ENCODE measurements around the gene NLGN1.

The NLGN1 gene

DNA sequence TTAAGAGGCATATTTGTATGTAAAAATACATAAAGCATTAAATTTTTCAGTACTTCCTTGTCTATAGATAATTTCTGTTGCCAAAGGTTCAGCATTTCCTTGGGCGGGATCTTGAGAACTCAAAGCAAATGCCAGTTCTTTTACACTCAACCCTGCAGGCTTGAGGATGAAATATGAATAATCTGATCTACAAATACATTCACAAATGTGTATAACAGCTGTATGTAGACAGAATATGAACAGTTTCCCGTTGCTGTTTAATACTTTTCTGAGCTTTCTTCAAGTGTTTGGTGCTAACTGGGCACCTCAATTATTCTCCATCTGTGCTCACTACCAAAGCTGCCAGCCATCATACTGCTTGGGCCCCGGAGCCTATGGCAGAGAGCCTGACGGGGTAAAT, 661.3 kb downstream of the NLGN1 start:
- H3K4me3 ChIP-seq (ENCODE audit: low read depth, low read length) = no peak overlapping the region

DNA sequence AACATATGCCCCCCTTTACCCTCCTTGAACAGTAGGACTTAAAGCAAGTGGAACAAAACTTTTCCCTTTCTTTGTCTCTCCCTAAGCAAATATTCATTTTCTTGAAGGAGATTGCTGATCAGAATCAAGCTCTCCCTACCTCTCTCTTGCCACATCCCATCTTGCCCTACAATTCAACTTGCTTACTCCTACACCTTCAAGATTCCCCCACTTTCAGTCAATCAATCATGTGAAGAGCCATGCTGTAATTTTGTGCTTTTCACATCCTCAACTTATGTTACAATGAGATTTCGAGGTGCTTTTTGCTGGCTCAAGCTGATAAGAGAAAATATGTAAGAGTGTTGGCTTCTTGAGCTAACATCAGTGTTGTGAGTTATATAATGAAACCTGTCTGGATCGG, 662.9 kb downstream of the NLGN1 start:
- no peak overlapping the region for H3K4me3 ChIP-seq (ENCODE audit: low read depth, low read length)

DNA sequence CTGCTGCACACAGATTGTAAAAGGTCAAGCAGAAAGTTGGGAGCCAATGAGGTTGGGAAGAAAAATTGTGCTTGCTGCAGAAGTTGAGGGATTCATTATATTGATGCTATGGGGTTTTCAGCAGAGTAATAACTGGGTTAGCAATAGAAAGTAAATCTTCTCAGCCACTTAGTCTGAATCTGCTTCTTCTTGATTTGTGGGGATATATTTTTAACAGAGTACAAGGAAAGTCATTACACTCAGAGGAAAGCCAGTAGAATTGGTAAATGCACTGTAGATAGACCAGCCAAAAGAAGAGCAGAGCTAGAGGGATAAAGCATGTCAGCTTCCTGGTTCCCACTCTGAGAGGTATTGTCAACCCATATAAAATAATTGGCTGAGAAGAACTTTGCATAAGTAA, 663.6 kb downstream of the NLGN1 start:
- H3K4me3 ChIP-seq (ENCODE audit: low read depth, low read length) = no peak overlapping the region

DNA sequence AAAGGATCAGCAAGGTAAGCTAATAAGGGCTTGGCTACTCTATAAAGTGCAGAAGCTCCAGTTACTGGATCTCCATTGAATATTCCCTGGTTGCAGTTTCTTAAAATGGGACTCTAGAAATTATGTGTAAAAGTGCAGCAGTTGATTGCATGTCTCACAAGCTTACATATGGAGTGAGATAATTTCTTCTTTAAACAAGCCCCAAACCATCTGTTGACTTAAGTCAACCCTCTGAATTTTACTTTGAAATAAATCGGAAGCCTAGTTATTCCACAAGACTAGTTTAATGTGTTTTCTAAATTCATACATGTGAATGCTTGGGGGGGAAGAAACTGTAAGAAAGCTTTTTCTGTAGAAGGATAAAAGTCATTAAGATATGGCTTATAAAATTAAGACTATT, 664.2 kb downstream of the NLGN1 start:
- no peak overlapping the region for H3K4me3 ChIP-seq (ENCODE audit: low read depth, low read length)

DNA sequence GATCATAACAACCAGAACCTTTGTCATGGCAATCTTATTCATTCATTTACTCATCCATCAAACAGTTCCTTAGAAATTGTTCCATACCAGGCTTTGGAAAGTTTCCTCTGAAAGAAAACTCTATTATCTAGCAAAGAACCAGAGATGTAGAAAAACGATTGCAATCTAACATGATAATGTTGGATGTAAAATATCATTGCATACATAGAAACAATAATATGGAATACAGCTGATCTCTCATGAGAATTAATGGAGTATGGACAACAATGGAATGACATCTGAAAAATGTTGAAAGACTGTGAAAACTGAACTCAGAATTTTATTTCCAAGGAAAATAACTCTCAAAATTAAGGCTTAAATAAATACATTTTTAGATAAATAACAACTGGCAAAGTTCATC, 665.4 kb downstream of the NLGN1 start:
- no peak overlapping the region for H3K4me3 ChIP-seq (ENCODE audit: low read depth, low read length)

DNA sequence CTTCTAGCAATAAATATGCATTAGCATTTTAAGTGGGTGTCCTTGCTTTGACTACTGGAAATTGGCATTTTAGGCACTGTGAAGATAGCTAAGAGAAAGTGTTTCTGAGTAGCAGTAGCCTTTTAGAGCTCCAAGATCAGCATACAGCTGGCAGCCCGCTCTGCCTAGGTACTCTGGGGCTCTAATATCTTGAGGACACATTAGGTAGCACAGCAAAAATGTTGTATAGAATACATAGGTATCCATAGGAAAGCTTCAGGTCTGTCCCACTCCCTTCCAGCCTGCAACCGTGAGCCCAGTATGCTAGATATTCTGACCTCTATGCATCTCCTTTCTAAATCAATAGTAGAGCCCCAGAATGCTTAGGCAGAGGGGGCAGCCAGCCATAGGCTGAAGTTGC, 670.5 kb downstream of the NLGN1 start:
- no peak overlapping the region for H3K4me3 ChIP-seq (ENCODE audit: low read depth, low read length)

DNA sequence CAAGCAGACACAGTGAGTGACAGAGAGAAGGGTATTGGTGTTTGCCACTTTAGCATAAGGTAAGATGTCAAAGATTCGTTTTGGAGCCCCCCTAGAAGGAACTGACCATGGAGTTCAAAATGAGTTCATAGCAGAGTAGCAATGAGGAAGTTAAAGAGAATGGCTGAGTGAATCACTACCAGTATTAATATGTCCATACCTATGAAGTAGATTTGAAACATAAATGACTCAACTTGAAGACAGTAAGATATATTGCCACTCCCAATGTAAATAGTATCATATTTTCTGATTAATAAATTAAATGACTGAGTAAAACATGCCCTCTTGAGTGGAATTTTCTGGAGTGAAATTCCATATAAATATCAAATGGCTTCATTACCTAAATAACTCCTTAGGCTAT, 675.1 kb downstream of the NLGN1 start:
- H3K4me3 ChIP-seq (ENCODE audit: low read depth, low read length) = no peak overlapping the region

DNA sequence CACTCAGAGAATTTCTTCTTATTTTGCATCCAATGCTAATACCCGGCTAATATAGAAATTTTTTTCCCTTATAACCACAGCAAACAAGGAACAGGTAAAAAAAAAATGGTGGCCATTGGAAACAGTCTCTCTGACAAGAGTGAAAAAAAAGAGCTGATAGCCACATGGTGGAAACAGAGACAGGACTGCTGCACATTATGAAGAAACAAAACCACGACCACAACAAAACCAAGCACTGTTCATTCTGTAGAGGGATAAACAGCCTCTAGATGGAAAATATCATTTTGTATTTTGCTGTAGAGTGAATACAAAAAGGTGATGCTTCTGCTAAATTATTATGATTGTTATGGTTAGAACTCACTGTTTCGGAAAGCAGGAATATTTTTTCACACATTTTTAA, 686.2 kb downstream of the NLGN1 start:
- no peak overlapping the region for H3K4me3 ChIP-seq (ENCODE audit: low read depth, low read length)

DNA sequence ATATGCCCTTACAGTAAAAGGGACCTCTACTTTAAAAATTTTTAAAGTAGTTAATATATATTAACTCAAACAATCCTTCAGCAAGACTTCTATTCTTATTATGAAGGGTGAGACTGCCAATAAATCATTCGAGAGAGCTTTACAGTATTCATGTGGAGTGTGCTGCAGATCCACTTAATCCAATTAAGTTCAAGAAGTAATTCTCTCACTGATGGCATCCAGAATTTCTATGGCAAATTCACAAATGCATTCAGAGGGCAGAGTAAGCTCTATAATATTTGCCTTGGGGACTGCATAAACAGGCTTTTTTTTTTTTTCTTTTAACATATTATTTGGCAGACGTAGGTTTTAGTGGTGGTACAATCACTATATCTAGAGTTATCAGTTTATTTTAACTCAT, 692.0 kb downstream of the NLGN1 start:
- no peak overlapping the region for H3K4me3 ChIP-seq (ENCODE audit: low read depth, low read length)

DNA sequence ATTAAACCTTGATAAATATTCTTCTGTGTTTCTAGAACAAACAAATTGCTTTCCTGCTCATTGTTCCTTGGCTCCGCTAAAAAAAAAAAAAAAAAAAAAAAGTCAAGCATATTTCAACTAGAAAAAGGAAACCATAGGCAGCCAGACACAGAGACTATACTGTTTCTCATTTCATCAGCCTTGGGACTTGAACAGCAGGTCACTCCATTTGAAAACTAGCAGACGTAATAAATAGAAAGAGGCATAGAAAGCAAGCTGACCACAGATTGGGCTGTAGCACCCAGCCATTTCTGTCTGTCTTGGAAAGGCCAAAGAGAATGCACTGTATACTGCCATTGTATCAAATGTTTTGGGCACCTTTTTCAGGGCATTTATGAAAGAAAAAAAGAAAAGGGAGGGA, 697.1 kb downstream of the NLGN1 start:
- H3K4me3 ChIP-seq (ENCODE audit: low read depth, low read length) = no peak overlapping the region

DNA sequence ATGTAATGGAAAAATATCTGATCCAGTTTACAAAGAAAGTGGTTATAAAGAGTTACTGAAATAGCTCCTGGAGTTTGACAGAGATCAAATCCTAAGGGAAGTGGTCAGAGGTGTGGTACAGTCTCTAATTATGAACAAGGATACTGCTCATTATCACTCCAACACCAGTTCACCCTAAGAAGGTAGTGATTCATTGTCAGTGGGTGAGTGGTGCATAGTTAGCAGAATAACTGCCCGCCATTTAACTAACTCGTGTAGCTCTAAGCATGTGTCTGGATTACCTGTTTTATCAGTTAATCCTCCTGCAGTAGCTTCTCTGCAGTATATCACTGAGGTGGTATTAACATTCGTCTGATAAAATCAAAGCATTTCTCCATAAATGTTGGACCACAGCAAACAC, 700.1 kb downstream of the NLGN1 start:
- H3K4me3 ChIP-seq (ENCODE audit: low read depth, low read length) = no peak overlapping the region

DNA sequence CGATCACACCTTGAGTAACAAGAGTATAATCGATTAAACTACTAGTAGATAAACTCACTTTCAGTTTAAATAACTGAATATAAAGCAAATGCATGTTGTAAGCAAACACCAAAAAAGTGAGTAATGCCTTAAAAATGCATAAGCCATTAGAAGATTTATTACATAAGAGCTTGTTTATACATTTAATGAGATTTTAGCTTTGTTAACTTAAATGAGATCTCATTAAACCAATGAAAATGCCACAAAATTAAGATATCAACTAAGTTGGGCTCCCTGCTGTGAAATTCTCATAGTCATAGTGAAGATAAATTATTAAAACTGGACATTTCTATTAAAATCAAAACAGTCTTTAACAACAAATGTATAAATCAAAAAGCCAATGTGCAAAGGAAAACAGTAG, 701.2 kb downstream of the NLGN1 start:
- H3K4me3 ChIP-seq (ENCODE audit: low read depth, low read length) = no peak overlapping the region

DNA sequence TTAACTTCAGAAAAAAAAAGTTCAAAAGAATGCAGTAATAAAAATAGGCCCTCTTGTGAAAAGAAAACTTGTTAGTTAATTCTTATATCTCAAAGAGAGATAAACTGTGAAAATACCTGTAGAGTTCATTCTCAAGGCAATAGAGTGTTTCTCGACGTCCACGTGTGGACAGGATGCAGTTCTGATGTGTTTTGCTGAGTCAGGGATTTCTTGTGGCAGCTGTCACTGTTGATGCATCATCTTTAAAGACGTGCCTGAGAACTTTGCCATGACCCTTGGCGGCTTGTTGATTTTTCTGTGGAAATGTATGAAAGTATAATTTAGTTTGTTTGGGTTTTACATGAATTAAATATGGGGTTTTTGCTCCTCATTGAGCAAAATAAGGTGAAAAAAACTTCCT, 702.2 kb downstream of the NLGN1 start:
- H3K4me3 ChIP-seq (ENCODE audit: low read depth, low read length) = no peak overlapping the region

DNA sequence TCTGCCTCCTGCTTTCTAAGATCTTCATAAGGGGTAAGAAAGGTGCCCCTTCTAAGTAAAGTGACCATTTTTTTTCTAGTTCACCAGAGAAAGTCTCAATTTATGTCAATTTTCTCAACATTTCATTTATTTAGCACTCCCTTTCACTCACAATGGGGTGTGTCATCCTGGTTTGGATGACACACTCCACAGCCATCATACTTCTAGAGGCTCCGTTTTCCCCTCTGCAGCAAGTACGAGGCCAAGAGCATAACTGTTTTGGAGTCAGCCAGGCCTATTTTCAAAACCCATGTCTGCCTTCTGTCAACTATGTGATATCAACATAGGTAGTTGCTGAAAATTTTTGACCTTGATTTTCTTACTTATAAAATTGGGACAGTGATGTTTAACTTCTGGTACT, 703.2 kb downstream of the NLGN1 start:
- no peak overlapping the region for H3K4me3 ChIP-seq (ENCODE audit: low read depth, low read length)

DNA sequence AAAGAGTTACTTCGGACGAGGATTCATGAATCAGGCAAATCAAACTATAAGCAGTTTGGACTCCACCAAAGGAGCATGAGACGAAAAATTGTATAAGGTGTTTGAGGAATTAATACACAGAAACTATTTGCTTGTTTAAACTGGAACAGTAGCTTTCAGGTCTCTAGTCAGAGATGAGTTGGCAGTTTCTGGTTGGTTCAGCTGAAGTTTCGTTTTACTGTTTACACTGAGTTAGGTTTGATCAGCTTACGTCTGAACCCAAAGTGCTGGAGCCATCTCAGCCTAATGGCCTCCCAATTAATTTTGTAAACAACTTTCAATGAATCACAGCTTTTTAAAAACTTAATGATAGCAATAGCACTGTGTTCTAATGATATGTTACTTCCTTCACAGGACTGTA, 703.7 kb downstream of the NLGN1 start:
- no peak overlapping the region for H3K4me3 ChIP-seq (ENCODE audit: low read depth, low read length)

DNA sequence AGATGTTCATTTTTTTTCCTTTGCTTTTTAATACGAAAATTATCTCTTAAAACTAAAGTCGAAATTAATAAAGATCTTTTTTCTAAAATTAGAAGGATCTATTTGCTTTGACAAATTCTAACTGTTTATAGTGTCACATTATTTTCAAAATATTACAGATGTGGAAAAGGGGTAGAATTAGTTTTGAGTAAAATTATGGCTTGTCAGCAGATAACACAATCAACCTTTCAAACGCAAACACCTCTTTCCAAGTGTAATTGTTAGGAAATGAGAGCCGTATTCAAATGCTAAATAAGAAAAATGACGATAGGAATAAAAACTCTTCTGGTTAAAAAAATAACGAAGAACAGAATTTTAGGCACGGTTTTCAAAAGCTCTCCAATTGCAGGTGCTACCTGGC, 704.7 kb downstream of the NLGN1 start:
- no peak overlapping the region for H3K4me3 ChIP-seq (ENCODE audit: low read depth, low read length)

DNA sequence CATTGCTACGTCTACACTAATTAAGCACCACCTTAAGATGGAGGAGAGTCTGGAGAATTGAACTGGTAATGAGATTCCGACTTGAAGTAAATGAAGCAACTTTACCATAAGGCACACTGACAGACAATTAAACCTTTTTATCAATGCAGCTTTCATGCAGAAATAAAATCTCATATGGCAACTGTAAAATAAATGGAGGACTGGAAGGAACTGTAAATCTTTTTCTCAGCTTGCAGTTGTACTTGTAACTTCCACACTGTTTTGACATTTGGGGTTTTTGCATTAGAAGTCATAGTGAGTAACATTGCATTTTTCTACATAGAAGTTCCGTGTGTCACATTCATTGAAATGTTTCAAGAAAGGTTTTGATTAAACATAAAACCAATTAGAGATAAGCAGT, 705.3 kb downstream of the NLGN1 start:
- H3K4me3 ChIP-seq (ENCODE audit: low read depth, low read length) = no peak overlapping the region

DNA sequence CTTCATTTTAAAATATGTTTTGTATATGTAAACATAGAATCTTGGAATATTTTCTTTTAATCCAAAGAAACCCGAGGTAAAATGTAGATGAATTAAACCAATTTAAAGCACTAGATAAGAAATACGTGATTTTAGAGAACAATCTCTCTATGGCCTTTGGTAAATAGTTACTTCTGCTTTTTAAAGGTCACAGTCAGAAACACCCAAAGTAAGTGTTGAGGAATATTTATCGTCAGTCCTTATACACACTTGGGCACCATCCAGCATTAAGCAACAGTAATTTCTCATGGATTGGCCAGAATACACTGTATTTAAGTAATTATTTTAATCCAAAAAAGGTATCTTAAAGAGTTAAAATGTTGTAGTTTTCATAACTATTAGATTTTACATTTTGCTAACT, 713.2 kb downstream of the NLGN1 start:
- H3K4me3 ChIP-seq (ENCODE audit: low read depth, low read length) = no peak overlapping the region

DNA sequence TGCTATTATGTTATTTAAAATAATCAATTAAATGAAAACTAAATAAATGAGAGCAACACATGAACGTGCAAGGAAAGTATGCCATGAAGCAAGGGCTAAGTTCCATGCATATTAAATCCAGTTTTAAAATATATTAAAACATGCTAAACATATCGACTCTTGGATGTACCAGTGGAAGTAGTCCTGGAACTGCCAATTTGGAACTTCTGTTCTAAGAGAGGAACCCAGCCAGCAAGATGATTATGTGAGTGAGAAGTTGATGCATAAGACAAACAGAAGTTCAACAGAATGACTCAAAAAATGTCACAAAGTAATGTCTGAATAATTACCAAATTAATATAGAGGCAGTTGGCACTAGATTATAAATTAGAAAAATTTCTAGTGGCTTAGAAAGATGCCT, 714.2 kb downstream of the NLGN1 start:
- H3K4me3 ChIP-seq (ENCODE audit: low read depth, low read length) = no peak overlapping the region

DNA sequence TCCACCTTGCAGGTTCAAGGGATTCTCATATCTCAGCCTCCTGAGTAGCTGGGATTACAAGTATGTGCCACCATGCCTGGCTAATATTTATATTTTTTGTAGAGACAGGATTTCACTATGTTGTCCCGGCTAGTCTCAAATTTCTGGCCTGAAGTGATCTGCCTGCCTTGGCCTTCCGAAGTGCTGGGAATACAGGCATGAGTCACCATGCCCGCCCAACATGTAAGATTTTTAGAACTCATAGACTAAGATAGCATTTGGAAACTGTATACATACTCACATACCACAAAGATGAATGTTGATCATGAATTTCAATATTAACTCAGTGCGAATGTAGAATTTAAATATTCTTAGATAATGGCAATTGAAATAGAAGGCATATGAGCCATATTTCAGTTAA, 718.9 kb downstream of the NLGN1 start:
- H3K4me3 ChIP-seq (ENCODE audit: low read depth, low read length) = no peak overlapping the region

DNA sequence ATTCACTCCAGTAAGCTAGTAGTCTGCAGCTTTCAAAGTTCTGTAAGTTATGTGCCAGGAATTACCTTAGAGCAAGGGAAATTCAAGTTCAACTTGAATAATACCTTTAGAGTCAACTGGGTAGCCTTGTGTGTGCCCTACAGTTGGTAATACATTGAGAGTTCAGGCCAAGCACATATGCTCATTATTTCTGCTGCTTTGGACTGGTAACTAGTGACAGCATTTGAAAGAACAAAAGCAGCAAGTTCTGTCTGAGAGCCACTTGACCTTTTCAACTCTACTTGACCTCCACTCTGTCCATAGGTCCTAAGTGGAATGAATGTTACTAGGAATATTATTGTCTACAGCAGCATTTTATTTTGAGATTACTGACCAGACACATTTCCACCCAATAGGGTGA, 723.5 kb downstream of the NLGN1 start:
- H3K4me3 ChIP-seq (ENCODE audit: low read depth, low read length) = no peak overlapping the region

DNA sequence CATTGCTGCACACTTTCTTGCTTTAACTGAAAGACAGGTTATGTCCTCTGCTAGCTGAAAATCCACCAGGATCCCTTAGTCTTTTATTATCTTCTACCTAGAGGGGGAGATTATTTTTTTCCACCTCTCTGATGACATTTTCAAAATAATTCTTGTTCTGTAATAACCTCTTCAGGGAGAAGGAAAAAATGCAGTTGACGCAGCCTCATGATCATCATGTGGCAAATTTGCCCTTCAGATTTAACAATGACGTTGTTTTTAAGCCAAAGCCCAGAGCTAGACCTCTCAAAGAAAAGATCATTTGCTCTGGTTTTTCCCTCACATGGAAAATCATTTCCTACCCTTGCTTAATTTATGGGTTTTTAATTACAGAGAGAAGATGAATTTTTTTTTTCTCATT, 724.9 kb downstream of the NLGN1 start:
- no peak overlapping the region for H3K4me3 ChIP-seq (ENCODE audit: low read depth, low read length)

DNA sequence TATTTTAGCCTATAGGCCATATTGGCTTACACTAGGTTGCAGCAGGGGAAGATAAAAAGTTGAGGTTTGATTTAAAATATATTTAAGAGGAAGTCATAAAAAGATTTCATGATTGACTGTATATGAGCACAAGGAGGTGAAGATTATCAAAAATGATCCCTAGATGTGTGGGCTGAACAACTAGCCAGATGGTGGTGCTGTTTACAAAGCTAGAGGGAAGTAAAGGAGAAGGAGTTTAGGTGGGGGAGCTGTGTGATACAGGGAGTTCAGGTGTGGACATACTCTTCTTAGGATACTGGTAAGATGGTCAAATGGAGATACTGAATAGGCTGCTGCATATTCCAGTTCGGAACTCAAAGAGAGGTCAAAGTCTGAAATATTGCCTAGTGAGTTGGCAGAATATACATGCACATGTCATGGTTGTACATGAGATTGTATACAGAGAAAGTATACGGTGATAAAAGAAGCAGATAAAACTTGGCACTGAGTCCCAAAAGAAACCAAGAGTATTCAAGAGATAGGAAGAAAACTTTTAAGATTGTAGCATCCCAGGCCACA, 727.8 kb downstream of the NLGN1 start:
- H3K4me3 ChIP-seq (ENCODE audit: low read depth, low read length) = no peak overlapping the region

All from iPS-11a (cell line).